Right lung (tissue), 5 donors: ENCODE results near the gene BTBD9. TPM values are rescaled to one million over a fixed set of nuclear protein-coding genes. Genes with fewer than 3 reads are reported as not detected.

Source experiments
- DNase-seq, 2 donors: peaks; one replicate each; pipeline ENCODE4 v3.0.0-alpha.2; 2013
- polyA plus RNA-seq, 5 donors: library from polyadenylated mRNA; unstranded; fragments of 120-200 nt; gene quantifications; one replicate each; pipeline versions ENCODE4 v1.2.1 to v1.2.3, GENCODE V29; 2013; ENCODE audit warnings: inconsistent platforms in 1 of 5, low replicate concordance in 1 of 5; ENCODE audit not compliant: insufficient read length in 5 of 5, insufficient read depth in 1 of 5

BTBD9 gene
- polyA plus RNA-seq, 5 donors, result 12.3 to 16.6 (median 14.2) TPM

- DNase-seq, result no peak
Measured at GRCh38 chr6:38564301-38564700, 75.4 kb downstream of the BTBD9 start.

- DNase-seq, result no peak
Measured at GRCh38 chr6:38555606-38556005, 84.1 kb downstream of the BTBD9 start.

GRCh38 chr6:38554700-38555413 is 84.9 kb downstream of the BTBD9 start:
- no peak for DNase-seq

- DNase-seq, result no peak
Measured at GRCh38 chr6:38554014-38554413, 85.7 kb downstream of the BTBD9 start.

- DNase-seq, result no peak
Measured at GRCh38 chr6:38552121-38552520, 87.6 kb downstream of the BTBD9 start.

GRCh38 chr6:38549795-38550194 is 89.9 kb downstream of the BTBD9 start:
- DNase-seq, result no peak

- DNase-seq, result no peak
Measured at GRCh38 chr6:38549180-38549579, 90.5 kb downstream of the BTBD9 start.

- no peak for DNase-seq
Measured at GRCh38 chr6:38543022-38543421, 96.7 kb downstream of the BTBD9 start.

GRCh38 chr6:38542031-38542430 is 97.7 kb downstream of the BTBD9 start:
- DNase-seq, result no peak

- DNase-seq, result no peak
Measured at GRCh38 chr6:38533064-38533463, 106.7 kb downstream of the BTBD9 start.

GRCh38 chr6:38531134-38531533 is 108.6 kb downstream of the BTBD9 start:
- no peak for DNase-seq

- DNase-seq, result no peak
Measured at GRCh38 chr6:38528196-38528965, 111.3 kb downstream of the BTBD9 start.

- no peak for DNase-seq
Measured at GRCh38 chr6:38527371-38527770, 112.4 kb downstream of the BTBD9 start.

- no peak for DNase-seq
Measured at GRCh38 chr6:38525888-38526287, 113.8 kb downstream of the BTBD9 start.

- no peak for DNase-seq
Measured at GRCh38 chr6:38524436-38525145, 115.1 kb downstream of the BTBD9 start.

GRCh38 chr6:38522322-38522721 is 117.4 kb downstream of the BTBD9 start:
- DNase-seq, result peak; percentile 34 to 46

- no peak for DNase-seq
Measured at GRCh38 chr6:38518511-38519304, 121.0 kb downstream of the BTBD9 start.

- no peak for DNase-seq
Measured at GRCh38 chr6:38517005-38517404, 122.7 kb downstream of the BTBD9 start.

GRCh38 chr6:38514399-38514798 is 125.3 kb downstream of the BTBD9 start:
- DNase-seq, result no peak

- DNase-seq, result no peak
Measured at GRCh38 chr6:38512211-38512610, 127.5 kb downstream of the BTBD9 start.

- no peak for DNase-seq
Measured at GRCh38 chr6:38510205-38510604, 129.5 kb downstream of the BTBD9 start.

- DNase-seq, result no peak
Measured at GRCh38 chr6:38509713-38510112, 130.0 kb downstream of the BTBD9 start.
